Caki2 (cell line): ENCODE results near the gene NDUFS6. TPM values are rescaled to one million over a fixed set of nuclear protein-coding genes. Genes with fewer than 3 reads are reported as not detected.

Experiments used
- DNase-seq: peaks from one replicate; pipeline ENCODE4 v3.0.0-alpha.2; 2015; ENCODE audit warnings: low read depth
- in situ Hi-C: cut with HindIII; loops from 2 replicates; pipeline ENCODE4 v1.10.0; 2016; ENCODE audit warnings: low sequenced_read_pairs, low pct_unique_long_range_greater_than_20kb, mixed read lengths
- total RNA-seq: library from RNA; depleted of rRNA; stranded (reverse); fragments of >200 nt; shearing (Covaris generic); gene quantifications from 2 replicates; pipeline ENCODE4 v1.2.3, GENCODE V29; 2014; ENCODE audit warnings: low replicate concordance

NDUFS6 gene
- total RNA-seq, 1 experiment from 2014 or later = 48.4 TPM

DNA sequence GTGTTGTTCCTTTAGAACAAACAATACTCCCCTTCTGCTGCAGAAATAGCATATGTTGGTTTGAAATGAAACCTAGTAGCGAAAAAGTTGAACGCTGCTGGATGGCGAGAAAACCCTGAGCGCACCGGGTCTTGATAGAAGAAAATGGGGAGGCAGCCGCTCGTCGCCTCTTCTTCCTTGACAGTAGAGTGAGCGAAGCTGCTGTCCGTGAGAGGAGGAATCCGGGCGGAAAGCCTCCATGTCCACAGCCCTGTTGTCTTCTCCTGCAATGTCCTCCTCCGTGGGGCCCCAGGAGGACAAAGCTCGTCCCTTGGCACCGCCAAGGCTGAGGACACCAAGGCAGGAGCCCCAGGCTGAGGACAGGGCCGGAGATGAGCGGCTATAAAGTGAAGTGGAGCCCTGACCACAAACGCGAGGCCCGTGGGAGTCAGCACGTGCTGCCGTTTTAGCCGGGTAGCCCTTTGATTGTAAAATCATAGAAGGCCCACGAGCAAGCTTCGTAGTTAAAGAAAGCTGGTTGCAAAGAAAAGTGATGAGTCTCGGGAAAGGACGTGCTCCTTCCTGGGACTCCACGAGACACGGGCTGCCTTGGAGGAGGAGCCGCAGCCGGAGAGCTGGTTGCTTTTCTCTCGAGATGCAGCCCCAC is 37.1 kb upstream of the NDUFS6 start:
- DNase-seq = no peak
- in situ Hi-C loops = no loop called here

DNA sequence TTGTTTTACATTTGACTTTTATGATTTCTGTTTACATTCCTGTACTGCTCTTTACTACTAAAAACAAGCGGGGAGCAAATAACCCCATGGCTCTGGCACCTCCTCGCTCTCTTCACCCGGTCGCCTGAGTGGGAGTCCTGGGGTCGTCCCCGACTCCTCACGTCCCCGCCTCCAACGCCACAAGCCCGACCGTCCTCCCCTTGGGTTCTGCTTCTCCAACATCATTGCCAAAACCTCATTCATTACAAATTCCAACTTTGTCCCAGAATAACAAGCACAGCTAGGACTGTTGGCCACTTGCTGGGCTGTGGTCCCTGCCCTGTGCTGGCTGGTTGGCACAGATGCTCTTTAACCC is 36.6 kb upstream of the NDUFS6 start:
- DNase-seq = no peak
- in situ Hi-C loops = no loop called here

DNA sequence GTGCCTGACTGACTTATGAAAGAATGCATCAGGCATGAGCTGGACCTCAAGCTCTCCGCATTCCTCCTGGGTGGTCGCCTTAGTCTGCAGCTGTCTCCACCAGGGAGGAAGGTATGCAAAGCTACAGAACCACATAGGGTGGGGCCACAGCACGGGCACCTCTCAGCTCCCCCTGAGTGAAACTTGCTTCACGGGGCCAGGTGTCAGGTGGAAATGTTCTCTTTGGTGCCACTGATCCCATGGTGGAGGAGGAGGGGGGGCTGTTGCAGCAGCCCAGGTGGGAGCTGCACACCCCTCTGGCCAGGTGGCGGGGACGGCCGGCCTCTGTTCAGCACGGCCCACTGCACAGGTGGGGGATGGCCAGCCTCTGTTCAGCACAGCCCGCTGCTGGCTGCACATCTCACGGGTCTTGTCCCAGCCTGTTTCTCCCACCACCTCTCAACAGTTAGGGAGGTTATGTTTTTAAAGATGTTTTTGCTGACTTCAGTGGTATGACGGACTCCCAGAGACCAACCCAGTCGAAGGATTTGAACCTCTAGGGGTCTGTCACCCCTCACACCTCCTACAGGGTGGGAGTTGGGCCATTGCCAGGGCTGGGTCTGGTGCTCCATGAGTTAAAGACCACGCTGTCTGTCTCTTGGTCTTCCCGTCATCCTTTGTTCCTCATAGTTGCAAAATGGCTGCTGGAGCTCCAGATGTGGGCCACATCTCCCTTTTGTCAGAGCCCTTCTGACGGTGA is 35.9 kb upstream of the NDUFS6 start:
- no peak for DNase-seq
- in situ Hi-C loops = no loop called here

DNA sequence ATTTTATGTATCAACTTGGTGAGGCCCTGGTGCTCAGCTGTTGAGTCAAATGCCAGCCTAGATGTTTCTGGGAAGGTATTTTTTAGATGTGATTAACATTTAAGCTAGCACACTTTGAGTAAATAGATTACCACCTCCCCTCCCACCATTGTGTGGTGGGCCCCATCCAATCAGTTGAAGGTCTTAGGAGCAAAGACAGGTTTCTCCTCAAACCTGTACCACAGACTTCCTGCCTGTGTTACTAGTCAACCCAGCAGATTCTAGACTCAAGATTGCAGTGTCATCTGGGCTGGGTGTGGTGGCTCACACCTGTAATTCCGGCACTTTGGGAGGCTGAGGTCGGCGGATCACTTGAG is 35.3 kb upstream of the NDUFS6 start:
- no peak for DNase-seq
- in situ Hi-C loops = no loop called here

DNA sequence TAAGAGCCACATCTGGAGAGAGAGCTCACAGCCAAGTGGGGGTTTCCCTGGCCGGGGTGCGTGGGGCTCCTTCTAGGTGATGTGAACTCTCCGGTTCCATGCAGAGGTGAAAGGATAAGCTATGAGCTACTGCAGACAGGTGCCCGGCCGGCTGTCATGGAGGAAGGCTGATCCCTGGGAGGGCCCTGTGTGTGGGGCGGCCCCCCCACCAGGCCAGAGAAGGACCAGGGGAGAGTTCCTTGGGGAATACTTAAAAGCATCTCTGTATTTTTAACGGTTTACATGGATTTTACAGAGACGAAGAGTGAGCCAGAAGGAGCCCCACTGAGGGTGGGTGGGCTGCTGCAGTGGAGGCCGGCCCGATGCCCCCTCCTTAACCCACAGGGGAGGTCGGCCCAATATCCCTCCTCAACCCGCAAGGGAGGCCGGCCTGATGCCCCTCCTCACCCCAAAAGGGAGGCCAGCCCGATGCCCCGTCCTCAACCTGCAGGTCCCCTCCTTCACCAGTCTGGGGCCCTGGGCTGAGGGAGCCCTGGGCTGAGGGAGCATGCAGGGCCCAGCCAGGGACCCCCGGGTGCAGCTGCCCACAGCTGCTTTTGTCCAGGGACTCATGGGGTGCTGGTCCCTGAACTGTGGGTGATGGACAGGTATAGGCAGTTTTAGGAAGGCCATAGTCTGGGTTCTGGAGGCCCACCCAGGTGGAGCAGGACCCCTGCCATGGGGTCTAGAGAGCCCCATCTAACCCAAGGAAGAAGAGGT is 33.5 kb upstream of the NDUFS6 start:
- in situ Hi-C loops = no loop called here
- DNase-seq = no peak

DNA sequence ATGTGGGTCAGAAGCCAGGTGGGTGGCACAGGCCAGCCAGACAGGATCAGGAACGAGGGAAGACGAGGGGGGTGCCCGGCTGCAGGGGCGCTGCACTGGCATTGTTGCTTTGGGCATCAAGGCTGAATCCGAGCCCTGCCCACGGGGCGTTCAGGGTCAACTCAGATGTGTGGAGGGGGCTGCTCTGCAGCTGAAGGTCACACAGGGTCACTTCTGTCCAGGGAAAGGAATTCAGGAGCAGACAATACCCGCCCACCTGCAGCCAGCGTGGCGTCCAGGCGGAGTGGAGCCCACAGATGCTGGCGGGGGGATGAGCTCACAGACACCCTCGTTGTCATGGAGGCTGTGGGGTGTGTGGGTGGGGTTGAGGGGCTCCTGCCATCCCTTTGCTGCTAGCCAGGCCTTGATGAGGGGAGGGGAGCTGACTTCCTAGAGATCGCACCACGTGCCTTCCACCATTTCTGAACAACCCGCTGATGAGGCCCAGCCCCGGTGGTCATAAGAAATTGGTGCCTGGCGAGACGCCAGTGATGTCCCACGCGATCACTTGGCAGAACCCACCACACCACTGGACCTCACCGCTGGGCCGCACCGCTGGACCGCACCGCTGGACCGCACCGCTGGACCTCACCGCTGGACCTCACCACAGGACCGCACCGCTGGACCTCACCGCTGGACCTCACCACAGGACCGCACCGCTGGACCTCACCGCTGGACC is 32.8 kb upstream of the NDUFS6 start:
- no peak for DNase-seq
- in situ Hi-C loops = no loop called here

DNA sequence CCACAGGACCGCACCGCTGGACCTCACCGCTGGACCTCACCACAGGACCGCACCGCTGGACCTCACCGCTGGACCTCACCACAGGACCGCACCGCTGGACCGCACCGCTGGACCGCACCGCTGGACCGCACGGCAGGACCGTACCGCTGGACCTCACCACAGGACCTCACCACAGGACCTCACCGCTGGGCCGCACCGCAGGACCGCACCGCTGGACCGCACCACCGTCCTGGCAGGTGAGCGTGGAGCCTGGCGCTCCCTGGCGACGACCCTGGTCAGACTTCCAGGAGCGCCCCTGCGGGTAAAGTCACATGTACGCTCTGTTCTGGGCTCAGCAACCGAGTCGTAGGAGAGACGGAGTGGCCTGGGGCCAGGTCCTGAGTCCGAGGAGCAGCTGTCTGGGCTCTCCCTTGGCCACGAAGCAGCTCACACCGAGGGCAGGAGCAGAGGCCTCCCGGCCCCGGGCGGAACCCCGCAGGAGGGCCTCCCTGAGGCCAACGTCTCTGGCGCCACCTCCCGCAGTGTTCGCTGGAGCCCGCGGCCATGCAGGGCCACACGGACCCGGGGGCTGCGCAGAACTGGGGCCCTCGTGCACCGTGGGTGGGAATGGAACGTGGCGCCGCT is 32.1 kb upstream of the NDUFS6 start:
- no peak for DNase-seq
- in situ Hi-C loops = no loop called here

DNA sequence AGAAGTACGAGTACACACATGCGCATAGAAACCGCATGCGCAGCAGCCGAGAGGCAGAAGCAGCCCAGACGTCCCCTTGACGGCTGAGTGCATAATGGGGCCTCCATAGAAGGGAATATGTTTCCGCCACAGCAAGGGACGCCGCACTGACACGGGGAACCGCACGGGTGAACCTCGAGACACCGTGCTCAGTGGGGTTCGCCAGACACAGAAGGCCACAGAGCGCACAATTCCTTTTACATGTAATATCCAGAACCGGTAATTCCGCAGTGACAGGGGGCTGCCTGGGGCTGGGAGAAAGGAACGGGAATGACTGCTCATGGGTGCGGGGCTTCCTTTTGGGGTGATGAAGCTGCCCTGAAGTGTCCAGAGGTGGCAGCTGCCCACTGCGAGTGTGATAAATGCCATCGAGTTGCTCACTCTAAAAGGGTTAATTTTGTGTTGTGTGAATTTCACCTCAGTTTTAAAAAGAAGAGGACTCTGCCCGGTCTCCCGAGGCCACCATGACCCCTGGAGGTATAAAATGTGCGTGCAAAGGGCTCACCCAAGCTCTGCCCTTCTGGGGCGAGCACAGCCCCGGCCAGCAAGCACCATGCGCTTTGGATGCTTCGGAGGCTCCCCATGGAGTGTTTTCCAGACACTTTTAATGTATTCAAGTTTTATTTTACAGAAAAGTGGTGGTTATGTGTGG is 31.3 kb upstream of the NDUFS6 start:
- DNase-seq = no peak
- in situ Hi-C loops = no loop called here

DNA sequence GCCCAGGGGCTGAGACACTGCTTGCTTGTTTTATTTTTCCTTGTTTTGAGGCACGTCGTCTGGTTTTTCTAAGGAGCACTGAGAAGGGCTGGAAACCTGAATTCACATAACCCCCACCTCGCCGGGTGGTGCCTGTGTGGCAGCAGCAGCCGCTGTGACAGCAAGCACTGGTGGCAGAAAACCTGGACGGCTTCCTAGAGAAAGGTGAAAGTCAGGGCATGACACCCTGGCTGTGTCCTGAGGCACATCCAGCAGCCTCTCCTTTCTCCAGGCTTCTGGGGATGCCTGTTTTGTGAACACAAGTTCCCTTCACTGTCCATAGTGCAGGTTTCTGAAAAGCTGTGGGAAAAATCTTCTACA is 30.8 kb upstream of the NDUFS6 start:
- DNase-seq = no peak
- in situ Hi-C loops = no loop called here

DNA sequence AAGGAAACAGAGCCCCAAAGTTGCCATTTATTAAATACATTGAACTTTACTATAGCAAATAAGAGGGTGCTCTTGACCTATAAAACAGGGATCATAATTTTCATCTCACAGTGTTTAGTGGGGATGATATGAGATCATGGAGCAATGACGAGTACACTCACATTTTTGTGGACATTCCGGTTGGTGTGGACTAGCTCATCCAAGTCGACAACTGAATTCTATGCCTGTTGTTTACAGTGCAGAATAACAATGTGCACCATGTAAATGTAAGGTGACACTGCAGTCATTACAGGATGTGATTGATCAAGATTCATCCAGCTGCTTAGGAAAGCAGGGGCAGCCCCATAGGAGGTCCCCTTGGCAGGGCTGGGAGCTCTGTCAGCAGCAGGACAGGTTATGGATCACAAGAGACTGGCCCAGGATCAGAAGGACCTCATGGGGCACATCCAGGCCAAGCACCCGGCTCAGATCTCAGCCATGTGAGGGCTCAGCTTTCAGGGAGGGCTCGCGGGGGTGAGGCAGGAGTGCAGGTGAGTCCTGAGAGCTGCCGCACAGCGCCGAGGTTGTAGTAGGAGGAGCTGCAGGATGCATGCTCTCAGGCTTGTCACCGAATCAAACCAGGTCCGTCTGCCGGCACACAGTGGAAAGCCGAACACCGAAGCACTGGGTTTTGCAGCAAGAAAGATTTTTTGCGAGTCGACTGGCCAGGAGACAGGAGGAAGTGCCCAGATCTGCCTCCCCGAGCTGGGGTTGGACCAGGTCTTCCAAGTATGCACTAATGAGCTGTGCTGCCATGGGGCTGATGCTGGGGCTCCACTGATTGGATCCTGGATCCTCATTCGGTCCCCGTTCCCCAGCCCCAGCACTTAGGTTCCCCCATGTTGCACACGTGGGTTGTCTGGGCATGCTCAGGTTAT is 29.8 kb upstream of the NDUFS6 start:
- in situ Hi-C loops = no loop called here
- no peak for DNase-seq

DNA sequence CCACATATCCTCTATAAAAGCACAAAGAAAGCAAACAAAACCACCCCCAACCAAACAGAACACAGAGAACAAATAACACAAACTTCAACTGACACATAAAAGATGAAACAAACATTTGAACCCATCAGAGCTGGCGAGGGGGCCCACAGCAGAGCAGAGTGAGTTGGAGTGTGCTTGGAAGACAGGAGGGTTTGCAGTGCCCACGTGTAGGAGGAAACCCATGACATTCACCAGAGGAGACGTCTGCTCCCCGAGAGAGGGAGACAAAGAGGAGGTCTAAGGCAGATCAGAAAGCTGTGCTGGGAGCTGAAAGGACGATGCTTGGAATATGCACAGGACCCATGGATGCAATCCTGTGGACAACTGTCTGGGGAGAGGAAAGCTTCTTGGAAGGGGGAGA is 28.6 kb upstream of the NDUFS6 start:
- in situ Hi-C loops = no loop called here
- no peak for DNase-seq

DNA sequence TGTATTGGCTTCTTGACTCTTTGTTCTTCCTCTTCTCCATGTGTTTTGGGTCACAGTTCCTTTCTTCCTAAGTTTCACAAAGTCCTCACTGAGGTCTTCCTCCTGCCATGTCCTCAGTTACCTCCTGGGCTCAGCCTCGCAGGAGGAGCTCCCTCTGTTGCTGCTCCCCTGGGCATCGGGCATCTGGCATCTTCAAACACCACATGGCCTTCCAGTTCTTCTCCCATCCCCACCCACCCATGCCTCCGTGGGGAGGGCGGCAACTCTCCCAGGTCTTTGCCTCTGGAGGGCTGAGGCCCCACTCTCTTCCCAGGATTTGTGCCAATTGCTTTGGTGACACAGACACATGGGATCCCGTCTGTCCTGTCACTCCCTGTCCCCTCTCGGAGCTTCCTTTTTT is 24.4 kb upstream of the NDUFS6 start:
- in situ Hi-C loops = no loop called here
- no peak for DNase-seq

DNA sequence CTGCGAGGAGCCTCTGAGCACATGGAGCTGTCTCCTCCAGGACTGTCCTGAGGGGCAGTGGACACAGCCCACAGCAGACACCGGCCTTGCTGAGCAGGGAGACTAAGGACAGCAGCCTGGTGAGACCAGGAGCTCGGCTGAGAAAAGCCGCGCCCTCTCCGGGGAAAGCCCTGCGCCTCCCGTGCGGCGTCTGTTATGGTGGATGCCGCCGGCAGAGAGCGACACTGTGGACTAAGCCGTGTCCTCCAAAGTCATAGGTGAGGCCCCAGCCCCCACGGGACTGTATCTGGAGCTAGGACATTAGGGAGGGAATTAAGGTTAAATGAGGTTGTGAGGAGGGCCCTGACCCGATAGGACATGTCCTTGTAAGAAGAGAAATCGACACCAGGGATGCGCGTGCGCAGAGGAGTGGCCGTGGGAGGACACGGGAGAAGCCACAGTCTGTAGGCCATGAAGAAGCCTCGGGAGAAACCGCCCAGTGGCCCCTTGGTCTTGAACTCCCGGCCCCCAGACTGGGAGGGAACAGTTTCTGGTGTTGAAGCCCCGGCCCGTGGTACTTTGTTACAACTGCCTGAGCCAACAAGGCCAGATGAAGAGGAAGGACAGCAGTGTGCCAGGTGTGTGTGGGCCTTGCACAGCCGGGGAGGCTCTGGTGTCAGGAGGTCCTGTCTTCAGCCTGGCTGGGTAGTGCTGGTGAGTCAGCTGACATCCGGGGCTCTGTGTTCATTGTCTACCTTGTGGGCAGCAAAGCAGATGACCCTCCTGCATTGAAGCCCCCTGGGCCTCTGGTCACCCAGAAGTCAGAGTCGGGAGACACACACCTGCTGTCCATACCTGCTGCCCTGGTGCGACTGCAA is 23.7 kb upstream of the NDUFS6 start:
- in situ Hi-C loops = no loop called here
- no peak for DNase-seq

DNA sequence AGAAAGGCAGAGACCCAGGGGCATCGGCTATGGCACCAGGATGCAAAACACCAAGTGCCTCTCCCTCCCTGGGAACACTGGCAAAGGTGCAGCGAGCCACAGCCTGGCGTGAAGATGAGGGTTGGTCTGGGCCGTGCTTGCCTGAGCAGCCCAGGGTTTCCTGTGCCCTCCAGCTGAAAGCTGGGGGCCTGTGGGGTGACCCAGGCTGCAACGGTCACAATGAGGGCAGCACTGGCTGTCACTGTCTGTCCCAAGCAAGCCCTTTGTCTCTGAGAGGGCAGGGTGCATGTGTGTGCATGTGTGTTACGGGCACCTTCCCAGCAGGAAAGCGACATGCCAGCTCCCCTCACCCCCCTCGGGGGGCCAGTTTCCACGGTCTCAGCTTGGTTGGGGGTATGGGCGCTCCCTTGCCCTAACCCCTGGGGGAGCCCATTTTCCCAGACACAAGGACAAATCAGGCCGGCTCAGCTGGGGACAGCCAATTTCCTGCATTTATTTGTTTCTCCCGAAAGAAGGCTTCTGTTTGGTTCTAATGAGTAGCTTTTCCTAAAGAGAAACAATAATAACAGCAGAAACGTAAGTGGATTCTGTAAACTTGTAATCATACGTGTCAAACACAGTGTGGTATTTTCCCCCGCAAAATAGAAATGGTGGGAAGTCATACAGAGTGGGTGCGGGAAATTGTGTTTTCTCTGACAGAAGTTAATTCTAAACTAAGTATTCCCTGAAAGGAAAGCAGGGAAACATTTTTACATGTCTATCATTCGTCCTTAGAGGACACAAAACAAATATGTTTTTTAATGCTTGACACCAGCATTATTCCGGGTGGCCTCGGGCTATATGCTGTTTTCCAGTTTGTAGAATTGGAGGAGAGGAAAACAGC is 22.8 kb upstream of the NDUFS6 start:
- no peak for DNase-seq
- in situ Hi-C loops = no loop called here

DNA sequence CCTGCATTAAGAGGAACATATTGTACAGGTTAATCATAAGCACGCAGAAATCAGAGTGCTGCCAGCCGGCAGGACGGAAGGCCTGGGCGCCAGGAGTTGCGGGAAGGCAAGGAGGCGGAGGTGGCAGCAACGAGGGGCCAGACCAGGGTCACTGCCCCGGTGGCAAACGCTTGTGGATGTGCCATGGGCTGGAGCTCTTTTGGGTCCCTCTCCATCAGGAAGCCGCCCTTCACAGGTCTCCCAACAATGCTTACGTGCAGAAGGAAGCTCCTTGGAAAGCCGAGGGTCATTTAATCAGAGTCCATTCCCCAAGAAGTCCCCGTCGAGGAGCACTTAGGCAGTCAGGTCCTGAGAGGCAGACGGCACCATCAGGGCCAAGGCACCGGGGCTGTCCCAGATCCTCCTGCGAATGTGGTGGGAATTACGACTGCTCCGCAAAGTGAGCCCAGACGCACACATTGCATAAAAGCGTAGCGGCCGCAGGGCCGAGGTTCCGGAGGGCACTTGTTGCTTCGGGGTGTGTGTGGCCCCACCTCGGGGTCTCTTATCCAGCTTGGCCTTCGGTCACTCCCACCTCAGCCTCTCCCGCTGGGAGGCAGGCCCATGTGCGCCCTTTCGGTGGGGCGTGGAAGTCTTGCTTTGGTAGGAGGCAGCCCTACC is 22.1 kb upstream of the NDUFS6 start:
- in situ Hi-C loops = no loop called here
- DNase-seq = no peak
